ENCODE data around the gene PI4K2B.
A peak's percentile ranks its signal among the peaks of the same experiment; 100 is the strongest.
"Not testable (repeated sequence)": the region's sequence is repeated elsewhere in the genome, so short reads cannot be mapped to it uniquely, and the experiment has no call there.

PI4K2B gene

DNA sequence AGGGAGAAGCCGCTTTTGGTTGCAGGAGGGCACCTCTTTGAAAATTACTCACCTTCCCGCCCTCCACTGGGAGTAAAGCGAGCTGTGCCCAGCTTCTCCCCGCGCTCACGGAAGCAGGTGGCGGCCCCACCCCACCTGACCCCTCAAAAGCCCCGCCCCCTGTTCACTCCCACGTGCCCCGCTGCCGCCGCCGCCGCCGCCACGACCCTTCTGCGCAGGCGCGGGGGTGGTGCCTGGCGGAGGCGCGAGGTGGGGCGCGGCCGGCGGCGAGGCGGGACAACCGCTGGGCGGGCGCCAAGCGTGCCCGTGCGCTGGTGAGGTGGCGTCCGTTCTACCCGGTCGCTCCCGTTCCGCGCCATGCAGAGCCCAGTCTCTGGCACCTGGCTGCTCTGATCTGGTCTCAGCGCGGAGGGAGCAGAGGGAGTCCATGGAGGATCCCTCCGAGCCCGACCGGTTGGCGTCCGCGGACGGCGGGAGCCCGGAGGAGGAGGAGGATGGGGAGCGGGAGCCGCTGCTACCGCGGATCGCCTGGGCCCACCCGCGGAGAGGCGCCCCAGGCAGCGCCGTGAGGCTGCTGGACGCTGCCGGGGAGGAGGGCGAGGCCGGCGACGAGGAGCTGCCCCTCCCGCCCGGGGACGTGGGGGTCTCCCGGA is at the start of gene PI4K2B:
PI4K2B (plus strand) TSS at position 297 of the 653 bp plus-strand sequence; CDS start at position 428, 131 bp downstream.
- peak; percentile 34 for DNase-seq (ENCODE audit: low read depth, low spot score)
- H3K27ac ChIP-seq, result peak within 1 kb of the TSS; percentile 95

DNA sequence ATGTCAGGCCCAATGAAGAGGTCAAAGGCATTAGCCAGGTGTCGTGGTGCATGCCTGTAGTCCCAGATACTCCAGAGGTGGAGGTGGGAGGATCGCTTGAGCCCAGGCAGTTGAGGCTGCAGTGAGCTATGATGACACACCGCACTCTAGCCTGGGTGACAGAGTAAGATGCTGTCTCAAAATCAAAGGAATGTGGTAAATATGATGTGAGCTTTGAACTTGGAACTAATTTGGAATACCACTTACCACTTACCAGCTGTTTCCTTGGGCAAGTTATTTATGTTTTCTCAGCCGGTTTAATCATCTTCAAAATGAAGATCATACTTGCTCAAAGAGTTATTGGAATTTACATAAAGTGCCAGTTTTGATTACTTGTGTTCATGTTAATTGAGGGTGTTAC is 49.8 kb upstream of the PI4K2B start:
- DNase-seq (ENCODE audit: low read depth, low spot score), result no peak

DNA sequence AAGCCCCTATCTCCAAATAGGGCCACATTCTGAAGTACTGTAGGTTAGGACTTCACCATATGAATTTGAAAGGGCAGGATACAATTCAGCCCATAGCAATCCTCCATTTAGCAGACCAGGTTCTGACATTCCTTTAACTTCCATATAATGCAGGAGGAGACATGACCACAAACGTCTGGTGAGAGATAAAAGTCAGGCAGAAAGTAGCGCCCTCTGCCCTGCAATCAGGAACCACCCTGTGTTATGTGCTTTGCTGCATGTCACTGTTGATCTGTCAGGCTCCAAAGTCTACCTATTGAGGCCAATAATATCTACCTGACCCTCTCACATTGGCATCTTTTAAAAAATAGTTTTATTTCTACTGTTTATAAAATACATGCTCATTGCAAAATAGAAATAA is 43.4 kb upstream of the PI4K2B start:
- H3K27ac ChIP-seq, result no peak overlapping the region
- no peak for DNase-seq (ENCODE audit: low read depth, low spot score)

More for the DNA sequence above, 49.8 kb upstream of the PI4K2B start:
- no peak overlapping the region for H3K27ac ChIP-seq

DNA sequence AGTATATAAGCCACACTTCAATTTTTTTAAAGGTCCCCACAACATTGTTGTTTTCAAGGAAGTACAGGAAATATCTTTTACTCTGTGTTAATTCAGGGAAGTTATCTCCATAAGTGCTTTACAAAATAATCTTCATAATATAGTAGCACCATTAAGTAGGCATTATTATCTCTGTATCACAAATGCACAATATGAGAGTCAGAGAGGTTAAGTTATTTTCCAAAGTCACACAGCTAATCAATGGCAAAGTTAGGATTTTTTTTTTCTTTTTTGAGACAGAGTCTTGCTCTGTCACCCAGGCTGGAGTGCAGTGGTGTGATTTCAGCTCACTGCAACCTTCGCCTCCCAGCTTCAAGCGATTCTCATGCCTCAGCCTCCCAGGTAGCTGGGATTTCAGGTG is 35.1 kb upstream of the PI4K2B start:
- H3K27ac ChIP-seq, result no peak overlapping the region
- DNase-seq (ENCODE audit: low read depth, low spot score), result no peak

DNA sequence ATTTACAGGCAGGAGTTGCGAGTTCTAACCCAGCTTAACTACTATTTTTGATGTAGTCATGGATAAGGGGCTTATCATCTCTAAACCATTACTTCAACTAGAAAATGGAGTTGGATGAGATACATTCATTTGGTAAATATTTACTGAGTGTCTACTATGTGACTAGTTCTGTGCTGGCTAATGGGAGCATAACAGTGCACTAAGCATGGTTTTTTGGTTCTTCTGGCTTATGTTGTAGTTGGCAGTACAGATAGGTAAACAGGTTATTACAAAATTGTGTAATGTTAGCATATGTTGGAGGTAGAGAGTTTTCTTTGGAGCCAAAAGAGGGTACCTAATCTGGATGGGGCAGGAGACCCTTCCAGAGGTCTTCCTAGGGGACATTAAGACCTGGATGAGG is 25.8 kb upstream of the PI4K2B start:
- H3K27ac ChIP-seq, result no peak overlapping the region
- no peak for DNase-seq (ENCODE audit: low read depth, low spot score)

DNA sequence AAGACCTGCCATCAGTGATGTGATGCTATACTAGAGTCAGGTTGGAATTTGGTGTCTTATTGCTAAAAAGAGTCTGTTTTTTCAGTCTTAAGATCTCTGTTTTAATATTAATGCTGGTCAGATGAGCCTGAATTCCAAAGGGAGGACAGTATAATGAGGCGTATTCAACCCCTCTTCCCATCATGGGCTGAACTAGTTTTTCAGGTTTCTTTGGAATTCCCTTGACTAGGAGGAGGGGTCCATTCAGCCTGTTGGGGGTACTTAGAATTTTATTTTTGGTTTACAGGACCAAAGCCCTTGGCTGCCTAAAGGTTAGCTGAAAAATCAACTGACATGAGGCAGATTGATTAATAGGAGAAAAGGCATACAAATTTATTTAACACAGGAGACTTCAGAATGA is 24.1 kb upstream of the PI4K2B start:
- H3K27ac ChIP-seq, result no peak overlapping the region

DNA sequence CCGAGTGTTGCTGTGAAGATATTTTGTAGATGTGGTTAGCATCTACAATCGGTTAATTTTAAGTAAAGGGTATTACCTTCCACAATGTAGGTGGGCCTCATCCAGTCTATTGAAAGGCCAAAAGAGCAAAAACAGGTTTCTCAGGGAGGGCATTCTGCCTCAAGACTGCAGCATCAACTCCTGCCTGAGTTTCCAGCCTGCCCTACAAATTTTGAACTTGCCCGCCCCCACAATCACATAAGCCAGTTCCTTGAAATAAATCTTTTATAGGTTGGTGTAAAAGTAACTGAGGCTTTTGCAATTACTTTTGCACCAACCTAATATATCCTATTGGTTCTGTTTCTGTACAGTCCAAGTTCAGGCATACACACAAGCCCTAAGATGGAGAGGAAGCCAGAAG is 22.1 kb upstream of the PI4K2B start:
- DNase-seq (ENCODE audit: low read depth, low spot score), result no peak
- no peak overlapping the region for H3K27ac ChIP-seq

More for the DNA sequence above, 24.1 kb upstream of the PI4K2B start:
- DNase-seq (ENCODE audit: low read depth, low spot score), result no peak

DNA sequence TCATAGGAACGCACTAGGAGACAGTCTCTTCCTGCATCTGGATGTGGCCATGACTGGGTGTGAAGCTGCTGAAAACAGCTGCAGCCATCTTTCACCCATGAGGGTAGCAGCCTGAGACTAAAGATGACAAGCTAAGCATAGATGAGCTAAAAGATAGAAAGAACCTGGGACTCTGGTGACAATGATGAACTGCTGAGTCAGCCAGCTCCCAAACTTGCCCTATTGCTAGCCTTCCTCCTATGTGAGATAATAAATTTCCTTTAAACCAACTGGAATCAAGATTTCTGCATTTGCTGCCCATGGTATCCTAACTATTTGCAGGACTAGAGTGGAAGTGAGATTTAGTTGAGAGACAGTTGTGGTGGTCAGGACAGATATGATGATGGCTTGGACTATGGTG is 21.0 kb upstream of the PI4K2B start:
- no peak overlapping the region for H3K27ac ChIP-seq
- no peak for DNase-seq (ENCODE audit: low read depth, low spot score)

DNA sequence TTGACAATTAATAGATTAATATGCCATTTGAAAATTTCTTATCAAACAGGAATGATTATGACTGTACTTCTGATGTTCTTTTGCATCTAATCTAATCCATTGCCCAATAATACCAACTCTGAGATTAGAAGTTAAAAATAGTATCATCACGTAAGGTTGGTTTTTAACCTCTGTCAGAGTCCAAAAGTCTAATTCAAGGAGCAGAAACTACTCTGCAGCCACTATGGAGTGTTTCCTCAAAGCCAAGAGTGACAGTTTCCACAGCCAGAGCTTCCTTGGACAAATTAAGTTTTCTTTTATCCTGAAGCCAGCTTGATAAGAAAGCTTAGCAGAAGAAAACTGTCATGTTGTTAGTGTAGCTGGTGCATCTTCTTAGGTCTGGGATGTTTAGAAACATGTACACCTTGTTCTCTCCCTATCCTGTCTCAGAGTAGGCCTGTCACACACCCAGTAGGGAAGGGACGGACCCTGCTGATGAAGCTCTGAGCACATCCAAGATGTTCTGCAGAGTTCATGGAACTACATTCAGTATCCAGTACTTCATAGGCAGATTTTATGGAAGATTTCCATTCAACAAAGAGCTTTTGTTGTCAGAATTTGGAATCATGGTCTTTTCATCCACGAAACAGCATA is 20.4 kb upstream of the PI4K2B start:
- DNase-seq (ENCODE audit: low read depth, low spot score), result no peak
- no peak overlapping the region for H3K27ac ChIP-seq

DNA sequence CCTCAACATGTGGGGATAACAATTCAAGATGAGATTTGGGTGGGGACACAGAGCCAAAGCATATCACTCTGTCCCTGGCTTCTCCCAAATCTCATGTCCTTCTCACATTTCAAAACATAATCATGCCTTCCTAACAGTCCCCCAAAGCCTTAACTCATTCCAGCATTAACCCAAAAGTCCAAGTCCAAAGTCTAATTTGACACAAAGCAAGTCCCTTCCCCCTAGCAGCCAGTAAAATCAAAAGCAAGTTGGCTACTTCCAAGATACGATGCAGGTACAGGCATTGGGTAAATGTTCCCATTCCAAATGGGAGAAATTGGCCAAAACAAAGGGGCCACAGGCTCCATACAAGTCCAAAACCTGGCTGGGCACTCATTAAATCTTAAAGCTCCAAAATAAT is 19.1 kb upstream of the PI4K2B start:
- not testable (repeated sequence) for DNase-seq (ENCODE audit: low read depth, low spot score); H3K27ac ChIP-seq

DNA sequence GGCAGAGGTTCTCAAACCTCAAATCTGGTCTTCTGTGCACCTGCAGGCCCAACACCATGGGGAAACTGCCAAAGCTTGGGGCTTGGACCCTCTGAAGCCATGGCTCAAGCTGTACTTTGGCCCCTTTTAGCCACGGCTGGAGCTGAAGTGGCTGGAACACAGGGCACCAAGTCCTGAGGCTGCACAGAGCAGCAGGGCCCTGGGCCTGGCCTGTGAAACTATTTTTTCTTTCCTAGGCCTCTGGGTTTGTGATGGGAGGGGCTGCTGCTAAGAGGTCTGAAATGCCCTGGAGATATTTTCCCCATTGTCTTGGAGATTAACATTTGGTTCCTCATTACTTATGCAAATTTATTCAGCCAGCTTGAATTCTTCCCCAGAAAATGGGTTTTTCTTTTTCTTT is 18.3 kb upstream of the PI4K2B start:
- no peak for DNase-seq (ENCODE audit: low read depth, low spot score)
- H3K27ac ChIP-seq, result no peak overlapping the region

DNA sequence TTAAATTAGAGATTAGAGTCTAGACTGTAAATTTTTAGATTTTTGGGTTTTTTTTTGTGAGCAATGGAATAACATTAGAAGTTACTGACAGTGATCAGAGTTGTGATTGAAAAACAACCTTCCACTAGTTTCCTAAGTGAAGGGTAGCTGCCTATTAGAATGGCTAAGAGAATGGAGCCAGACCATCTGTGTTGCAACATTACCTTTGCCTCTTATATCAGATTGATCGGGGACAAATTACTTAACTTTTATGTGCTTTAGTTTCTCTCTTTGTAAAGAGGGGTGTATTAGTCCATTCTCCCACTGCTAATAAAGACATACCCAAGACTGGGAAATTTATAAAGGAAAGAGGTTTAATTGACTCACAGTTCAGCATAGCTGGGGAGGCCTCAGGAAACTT is 12.5 kb upstream of the PI4K2B start:
- no peak for DNase-seq (ENCODE audit: low read depth, low spot score)
- H3K27ac ChIP-seq, result no peak overlapping the region

DNA sequence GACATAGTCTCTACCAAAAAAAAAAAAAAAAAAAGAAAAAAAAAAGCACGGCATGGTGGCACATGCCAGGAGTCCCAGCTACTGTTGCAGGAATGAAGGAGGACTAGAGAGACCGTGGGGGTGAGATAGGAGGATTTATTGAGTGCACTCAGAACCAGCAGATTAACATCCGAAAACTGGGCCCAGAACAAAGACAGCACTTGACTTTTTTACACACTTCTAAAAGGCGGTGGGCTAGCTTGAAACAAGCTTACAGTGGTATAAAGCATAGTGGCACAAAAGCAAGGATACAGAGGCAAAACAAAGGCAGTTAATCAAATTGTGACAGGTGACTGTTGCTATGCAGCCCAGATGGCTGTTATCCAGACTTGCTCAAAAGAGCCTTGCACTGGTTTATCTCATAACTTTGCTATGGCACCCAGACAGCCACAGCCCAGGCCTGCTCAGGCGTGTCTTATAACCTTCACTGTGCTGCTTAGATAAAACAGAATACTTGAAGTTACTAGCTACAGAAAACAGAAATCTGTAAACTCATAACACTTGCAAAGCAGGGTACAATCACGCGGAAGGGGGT is 9.9 kb upstream of the PI4K2B start:
- H3K27ac ChIP-seq, result no peak overlapping the region
- DNase-seq (ENCODE audit: low read depth, low spot score), result no peak

DNA sequence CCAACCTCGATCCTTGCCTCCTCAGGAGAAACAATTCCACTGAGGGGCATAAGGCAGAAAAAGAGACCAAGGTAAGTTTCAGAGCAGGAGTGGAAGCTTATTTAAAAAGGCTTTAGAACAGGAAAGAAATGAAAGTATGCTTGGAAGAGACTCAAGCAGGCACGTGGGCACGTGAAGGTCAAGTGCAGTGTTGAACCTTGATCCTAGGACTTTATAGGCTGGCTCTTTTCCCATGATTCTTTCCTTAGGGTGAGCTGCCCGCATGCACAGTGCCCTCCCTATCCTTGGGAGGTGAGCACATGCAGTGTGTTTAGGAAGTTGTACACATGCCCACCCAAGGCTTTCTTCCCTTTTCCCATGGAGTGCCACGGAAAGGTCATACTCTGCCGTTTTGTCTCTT is 4.0 kb upstream of the PI4K2B start:
- DNase-seq (ENCODE audit: low read depth, low spot score), result no peak
- H3K27ac ChIP-seq, result no peak overlapping the region

DNA sequence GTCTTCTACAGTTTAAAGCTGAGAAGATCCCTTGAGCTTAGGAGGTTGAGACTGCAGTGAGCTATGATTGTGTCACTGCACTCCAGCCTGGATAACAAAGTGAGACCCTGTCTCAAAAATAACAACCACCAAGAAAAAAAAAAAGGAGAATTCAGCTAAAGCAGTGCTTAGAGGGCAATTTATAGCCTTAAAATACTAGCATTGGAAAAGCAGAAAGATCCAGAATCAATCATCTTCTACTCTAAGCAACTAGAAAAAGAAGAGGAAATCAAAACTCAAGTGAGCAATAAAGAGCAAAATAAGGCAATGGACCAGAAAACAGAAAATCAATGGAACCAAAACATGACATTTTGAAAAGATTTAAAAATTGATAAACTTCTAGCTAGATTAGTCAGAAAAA is 639 bp upstream of the PI4K2B start:
- no peak for DNase-seq (ENCODE audit: low read depth, low spot score)
- peak overlapping the region; percentile 95 for H3K27ac ChIP-seq

DNA sequence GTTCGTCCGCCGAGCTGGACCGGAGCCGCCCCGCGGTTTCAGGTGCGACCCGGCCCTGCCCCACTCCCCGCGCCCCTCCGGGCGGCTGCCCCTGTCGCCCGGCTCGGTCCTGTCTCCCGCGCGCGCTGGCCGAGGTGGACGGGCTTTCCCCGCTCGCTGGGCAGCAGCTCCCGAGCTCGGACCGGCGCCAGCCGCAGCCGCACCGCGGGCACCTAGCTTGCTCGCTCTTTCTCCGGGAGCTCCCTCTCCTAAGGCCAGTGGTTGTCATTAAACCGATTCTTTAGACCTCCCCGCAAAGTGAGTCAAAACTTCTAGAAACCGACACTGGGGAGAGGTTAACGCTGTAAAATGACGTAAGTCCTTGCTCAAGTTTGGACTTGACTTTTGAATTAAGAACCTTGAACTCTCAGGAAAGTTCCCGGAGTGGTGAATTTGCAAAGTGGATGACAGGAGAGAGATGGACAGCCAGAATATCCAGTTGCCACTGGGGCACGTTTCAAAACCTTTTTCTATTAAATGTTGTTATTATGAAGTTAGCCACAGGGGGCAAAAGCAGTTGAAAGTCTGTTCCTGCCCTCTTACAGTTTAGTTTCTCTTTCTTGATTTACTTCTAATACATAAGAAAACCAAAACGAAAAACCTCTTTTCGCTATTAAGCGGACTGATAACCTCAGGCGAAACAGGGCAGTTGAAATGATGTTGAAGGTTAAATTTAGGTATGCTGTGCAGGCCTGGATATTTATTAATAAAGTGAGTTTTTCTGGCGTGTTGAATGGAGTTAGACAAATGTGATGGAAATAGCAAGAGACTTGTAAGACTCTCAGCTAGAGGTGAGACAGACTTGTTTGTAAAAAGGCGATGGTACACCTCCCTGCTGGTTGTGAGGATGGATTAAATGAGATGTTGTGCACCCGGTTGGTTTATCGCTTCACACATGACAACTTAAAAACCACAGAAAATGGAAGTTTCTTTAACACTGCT is 847 bp downstream of the PI4K2B start:
- H3K27ac ChIP-seq, result peak overlapping the region; percentile 95
- DNase-seq (ENCODE audit: low read depth, low spot score), result peak; percentile 91

DNA sequence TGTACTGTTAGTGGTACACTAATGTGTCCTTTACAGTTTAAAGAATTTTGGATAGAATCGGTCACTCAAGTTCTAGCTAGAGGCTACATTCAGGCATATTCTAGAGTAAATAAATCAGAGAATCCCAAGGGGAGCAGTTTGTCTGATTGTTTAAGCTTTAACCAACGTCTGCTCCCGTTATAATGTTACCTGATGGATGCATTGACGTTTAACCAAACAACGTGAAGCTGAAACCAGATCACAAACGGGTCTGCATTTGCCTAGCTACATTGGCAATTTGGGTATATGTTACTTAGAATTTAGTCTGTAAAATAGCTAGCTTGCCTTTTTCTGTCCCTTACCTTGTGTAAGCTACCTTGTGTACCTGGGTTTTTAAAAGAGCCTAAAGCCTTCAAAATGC is 1.6 kb downstream of the PI4K2B start:
- peak overlapping the region; percentile 95 for H3K27ac ChIP-seq
- DNase-seq (ENCODE audit: low read depth, low spot score), result no peak

DNA sequence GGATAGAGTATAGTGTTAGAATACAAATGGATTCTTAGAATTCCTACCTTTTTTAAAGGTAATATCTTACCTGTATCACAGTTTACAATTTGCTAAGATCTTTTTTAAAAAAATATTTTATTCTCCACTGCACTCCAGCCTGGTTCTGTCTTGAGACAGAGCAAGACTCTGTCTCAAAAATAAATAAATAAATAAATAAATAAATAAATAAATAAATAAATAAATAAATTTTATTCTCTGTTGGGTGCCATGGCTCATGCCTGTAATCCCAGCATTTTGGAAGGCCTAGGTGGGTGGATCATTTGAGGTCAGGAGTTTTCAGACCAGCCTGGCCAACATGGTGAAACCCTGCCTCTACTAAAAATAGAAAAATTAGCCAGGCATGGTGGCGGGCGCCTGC is 2.2 kb downstream of the PI4K2B start:
- DNase-seq (ENCODE audit: low read depth, low spot score); H3K27ac ChIP-seq: not testable (repeated sequence)

DNA sequence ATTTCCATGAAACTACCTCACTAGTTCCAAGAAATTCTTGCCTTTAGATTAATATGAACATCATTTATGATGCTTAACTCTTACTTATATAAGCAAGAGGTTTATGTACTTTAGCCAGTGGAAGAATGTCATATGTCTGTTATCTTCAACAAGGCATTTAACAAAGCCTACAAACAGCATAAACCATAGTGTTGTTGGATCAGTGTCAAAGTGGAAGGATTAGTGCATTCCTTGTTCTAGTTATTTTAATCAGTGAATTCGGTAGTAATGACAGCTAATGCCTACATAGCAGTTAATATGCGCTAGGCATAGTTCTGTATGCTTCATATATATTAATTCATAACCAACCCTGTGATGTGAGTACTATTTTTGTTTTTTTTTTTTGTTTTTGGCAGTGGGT is 3.1 kb downstream of the PI4K2B start:
- no peak for DNase-seq (ENCODE audit: low read depth, low spot score)
- H3K27ac ChIP-seq, result no peak overlapping the region

DNA sequence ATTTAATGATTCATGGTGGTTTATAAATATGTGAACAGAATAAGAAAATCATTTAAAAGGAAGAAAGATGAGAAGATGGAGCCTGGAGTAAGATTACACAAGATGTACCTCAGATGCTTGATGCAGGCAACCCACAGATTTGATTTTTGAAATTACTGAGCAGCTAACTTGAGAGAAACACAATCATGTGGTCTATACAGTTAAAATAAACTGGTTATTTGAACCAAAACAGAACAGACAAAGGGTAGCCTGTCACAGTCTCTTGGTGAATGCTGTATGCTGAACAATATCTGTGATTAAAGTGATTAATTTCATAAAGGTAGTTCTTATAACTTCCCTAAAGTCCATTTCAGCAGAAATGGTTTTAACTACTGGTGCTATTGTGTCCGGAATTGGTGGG is 4.2 kb downstream of the PI4K2B start:
- H3K27ac ChIP-seq, result no peak overlapping the region
- DNase-seq (ENCODE audit: low read depth, low spot score), result no peak

DNA sequence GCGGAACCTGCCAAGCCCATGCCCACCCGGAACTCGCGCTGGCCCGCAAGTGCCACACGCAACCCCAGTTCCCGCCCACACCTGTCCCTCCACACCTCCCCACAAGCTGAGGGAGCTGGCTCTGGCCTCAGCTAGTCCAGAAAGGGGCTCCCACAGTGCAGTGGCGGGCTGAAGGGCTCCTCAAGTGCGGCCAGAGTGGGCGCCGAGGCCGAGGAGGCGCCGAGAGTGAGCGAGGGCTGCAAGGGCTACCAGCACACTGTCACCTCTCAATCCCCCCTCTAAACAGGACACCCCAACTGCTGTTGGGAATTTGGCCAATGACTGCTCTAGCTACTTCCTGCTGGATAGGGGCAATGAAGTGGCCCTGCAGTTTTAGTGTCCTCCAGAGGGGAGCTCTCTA is 5.7 kb downstream of the PI4K2B start:
- DNase-seq (ENCODE audit: low read depth, low spot score); H3K27ac ChIP-seq: not testable (repeated sequence)
